H1 (cell line): ENCODE data around the gene PEX13.

Experiments
- ATF2 ChIP-seq: IDR thresholded peaks from 2 replicates; pipeline ENCODE4 v1.6.1; 2012; ENCODE audit warnings: low read length, inconsistent platforms
- CBX5 ChIP-seq: fragments of 300-800, 300-1000 bp; sonication (generic); IDR thresholded peaks from 2 replicates; pipeline ENCODE4 v1.7.1; 2016; ENCODE audit warnings: antibody characterized with exemption, low read length, low read depth
- CBX8 ChIP-seq: fragments of 300-800, 300-1000 bp; sonication (generic); IDR thresholded peaks from 2 replicates; pipeline ENCODE4 v1.7.1; 2016; ENCODE audit warnings: low read depth, low read length, borderline replicate concordance
- CTCF ChIP-seq, 3 experiments: IDR thresholded peaks; 1 replicate in 2 of 3; 2 replicates in 1 of 3; pipeline versions ENCODE4 v1.5.1 to v1.6.1; 2011; ENCODE audit warnings: low read length in 3 of 3, mild to moderate bottlenecking in 3 of 3, inconsistent platforms in 2 of 3, low read depth in 1 of 3, moderate library complexity in 1 of 3; ENCODE audit not compliant: insufficient read depth in 1 of 3; ENCODE audit errors: control extremely low read depth in 1 of 3
- EGR1 ChIP-seq: IDR thresholded peaks from 2 replicates; pipeline ENCODE4 v1.6.1; 2011; ENCODE audit warnings: low read depth, low read length, borderline replicate concordance
- EP300 ChIP-seq, 2 experiments: IDR thresholded peaks; 1 replicate in 1 of 2; 2 replicates in 1 of 2; pipeline ENCODE4 v1.6.1; 2011 to 2012; ENCODE audit warnings: low read depth in 2 of 2, low read length in 2 of 2, mild to moderate bottlenecking in 2 of 2, borderline replicate concordance in 1 of 2, inconsistent platforms in 1 of 2, moderate library complexity in 1 of 2
- JUN ChIP-seq: IDR thresholded peaks from 2 replicates; pipeline ENCODE4 v1.6.1; 2011; ENCODE audit warnings: low read depth, mild to moderate bottlenecking, improper control_type of control experiment, low read length
- NRF1 ChIP-seq: IDR thresholded peaks from 2 replicates; pipeline ENCODE4 v1.6.1; 2011; ENCODE audit warnings: mild to moderate bottlenecking, low read depth, low read length, improper control_type of control experiment
- POLR2A ChIP-seq, 2 experiments: IDR thresholded peaks; 1 replicate in 1 of 2; 2 replicates in 1 of 2; pipeline ENCODE4 v1.6.1; 2011; ENCODE audit warnings: low read depth in 2 of 2, low read length in 2 of 2, mild to moderate bottlenecking in 2 of 2; ENCODE audit errors: control extremely low read depth in 1 of 2
- POLR2AphosphoS5 ChIP-seq: IDR thresholded peaks from 2 replicates; pipeline ENCODE4 v1.6.1; 2011; ENCODE audit warnings: low read depth, low read length
- RNF2 ChIP-seq: fragments of 200-900, 300-1000 bp; sonication (generic); IDR thresholded peaks from 2 replicates; pipeline ENCODE4 v1.7.1; 2016; ENCODE audit warnings: borderline replicate concordance, low read depth, mild to moderate bottlenecking, antibody characterized with exemption, low read length; ENCODE audit not compliant: poor library complexity, severe bottlenecking; ENCODE audit errors: missing control alignments
- RXRA ChIP-seq: IDR thresholded peaks from 2 replicates; pipeline ENCODE4 v1.6.1; 2011; ENCODE audit warnings: low read depth, mild to moderate bottlenecking, low read length, moderate library complexity; ENCODE audit not compliant: insufficient read depth
- SIN3A ChIP-seq, 2 experiments: IDR thresholded peaks in 1 of 2; conservative IDR thresholded peaks in 1 of 2; 2 replicates each; pipeline ENCODE4 v1.6.1; 2011 to 2012; ENCODE audit warnings: low read length in 2 of 2, improper control_type of control experiment in 1 of 2, low read depth in 1 of 2, mild to moderate bottlenecking in 1 of 2
- SRF ChIP-seq: IDR thresholded peaks from 2 replicates; pipeline ENCODE4 v1.6.1; 2011; ENCODE audit warnings: mild to moderate bottlenecking, low read depth, low read length, moderate library complexity

- TF ChIP-seq POLR2A (IDR thresholded peaks at IDR 0.05; ENCODE audit: control extremely low read depth in 1 of 2, low read depth in 2 of 2, low read length in 2 of 2), result peak in 1 of 2 experiments; percentile 41; a peak in 2 of 3 replicates
- TF ChIP-seq CTCF (IDR thresholded peaks at IDR 0.05; ENCODE audit: control extremely low read depth in 1 of 3, insufficient read depth in 1 of 3, low read depth in 1 of 3, low read length in 3 of 3), result no peak
- TF ChIP-seq POLR2AphosphoS5, result 0 out of 2 replicates have a peak, but pooled peaks have one; percentile 28
- TF ChIP-seq JUN, result 0 out of 2 replicates have a peak, but pooled peaks have one; percentile 23
- no peak for TF ChIP-seq CBX8
- TF ChIP-seq EGR1, result 0 out of 2 replicates have a peak, but pooled peaks have one; percentile 36
- peak in 1 of 2 experiments; percentile 70; a peak in 1 of 3 replicates for TF ChIP-seq EP300 (IDR thresholded peaks at IDR 0.05; ENCODE audit: borderline replicate concordance in 1 of 2, low read depth in 2 of 2, low read length in 2 of 2)
- no peak for TF ChIP-seq RXRA
- peak; percentile 60 to 73; a peak in 3 of 4 replicates for TF ChIP-seq SIN3A (conservative IDR thresholded peaks at IDR 0.05 in 1 of 2, IDR thresholded peaks at IDR 0.05 in 1 of 2; ENCODE audit: low read depth in 1 of 2, low read length in 2 of 2)
- TF ChIP-seq SRF, result no peak
- TF ChIP-seq ATF2, result 0 out of 2 replicates have a peak, but pooled peaks have one; percentile 62
- no peak for TF ChIP-seq RNF2
- no peak for TF ChIP-seq NRF1
- TF ChIP-seq CBX5, result no peak
Measured at GRCh38 chr2:61017003-61017555, 441 bp upstream of the PEX13 start.
